NOMO-1 treated with DMSO at 0.1 percent for 48 hours (cell line): ENCODE results near the gene RBBP5.

Experiments used
- DNase-seq: peaks from one replicate; lab custom pipeline; 2025; ENCODE audit not compliant: unreplicated experiment; lab: John Stamatoyannopoulos, UW

Gene RBBP5

DNA sequence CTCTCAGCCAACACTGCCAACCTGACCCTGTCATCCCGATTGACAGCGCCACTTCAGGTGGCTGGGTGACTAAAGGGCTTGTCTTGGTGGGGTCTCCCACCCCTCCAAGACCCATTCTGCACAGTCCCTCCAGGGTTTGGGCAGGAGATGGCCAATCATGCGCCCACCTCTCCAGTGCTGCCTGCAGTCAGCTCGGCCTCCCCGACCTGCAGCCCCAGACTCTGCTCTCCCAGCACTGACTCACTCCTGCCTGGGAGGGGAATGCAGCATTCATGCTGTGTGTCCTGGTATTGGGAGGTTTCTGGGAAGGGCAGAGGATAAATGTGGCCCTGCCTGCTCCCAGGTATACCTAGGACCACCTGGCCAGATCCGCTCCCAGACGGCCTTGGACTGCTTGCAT lies 47.3 kb downstream of the RBBP5 start:
- DNase-seq, result no peak

DNA sequence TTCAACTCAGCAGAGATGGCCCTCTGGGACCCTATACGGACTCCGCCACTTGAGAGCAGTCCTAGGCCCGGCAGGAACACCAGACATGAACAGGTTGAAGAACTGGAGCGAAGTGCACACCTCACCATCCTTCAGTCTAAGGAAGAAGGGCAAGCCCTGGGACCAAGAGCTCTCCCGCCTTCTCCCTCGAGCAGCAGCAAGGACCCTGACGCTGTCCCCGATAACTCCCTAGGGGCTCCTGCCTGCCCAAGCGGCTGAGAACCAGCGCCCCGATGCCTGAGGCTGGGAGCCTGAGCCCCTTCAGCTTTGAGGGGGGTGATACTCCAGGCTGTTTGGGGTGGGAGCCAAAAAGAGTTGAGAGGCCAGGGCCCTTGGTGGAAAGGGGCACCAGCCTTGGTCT lies 47.7 kb downstream of the RBBP5 start:
- no peak for DNase-seq

DNA sequence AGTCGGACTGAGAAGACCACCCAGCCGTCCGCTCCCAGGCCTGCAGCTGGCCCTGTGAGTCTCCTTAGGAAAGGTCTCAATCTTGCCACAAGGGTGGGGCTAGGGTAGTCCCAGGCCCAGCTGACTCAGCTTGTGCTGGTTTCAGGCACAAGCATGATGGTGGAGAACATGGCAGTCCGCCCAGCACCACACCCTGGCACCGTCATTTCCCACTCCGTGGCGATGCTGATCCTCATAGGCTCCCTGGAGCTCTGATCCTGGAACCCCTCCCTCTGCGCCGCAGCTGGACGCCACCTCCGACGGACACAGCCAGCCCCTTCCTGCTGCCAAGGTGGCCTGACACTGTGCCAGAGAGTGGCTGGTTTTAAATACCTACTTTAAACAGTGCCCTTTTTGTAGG lies 48.3 kb downstream of the RBBP5 start:
- no peak for DNase-seq

DNA sequence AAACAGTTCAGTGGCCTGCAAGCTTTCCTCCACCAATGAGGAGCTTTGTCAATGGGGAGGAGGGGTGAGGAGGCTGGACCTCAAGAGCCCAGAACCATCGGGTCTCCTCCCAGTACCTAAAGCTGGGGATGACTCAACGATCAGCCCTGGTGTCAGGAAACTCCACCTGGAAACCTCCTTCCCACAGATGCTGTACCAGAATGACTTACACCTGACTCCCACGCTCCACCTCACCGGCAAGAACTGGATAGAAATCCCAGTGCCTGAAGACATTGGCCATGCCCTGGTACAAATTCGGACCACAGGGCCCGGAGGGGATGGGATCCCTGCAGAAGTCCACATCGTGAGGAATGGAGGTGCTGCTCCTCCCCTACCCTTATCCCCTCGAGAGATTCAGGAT lies 48.9 kb downstream of the RBBP5 start:
- no peak for DNase-seq

DNA sequence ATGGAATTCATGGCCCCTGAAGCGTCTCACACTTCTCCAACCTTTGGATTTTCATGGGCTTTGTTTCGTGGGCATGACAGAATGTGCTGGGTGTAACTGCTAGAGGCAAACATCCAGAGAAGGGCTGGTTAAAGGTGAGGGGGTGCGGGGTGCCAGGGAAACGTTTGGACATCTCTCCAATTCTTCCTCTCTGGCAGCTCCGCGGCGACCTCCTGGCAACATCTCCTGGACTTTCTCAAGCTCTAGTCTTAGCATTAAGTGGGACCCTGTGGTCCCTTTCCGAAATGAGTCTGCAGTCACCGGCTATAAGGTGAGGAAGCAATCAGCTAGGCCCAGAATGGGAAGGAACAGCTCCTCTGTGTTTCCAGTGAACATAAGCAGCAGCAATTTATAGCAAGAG lies 49.5 kb downstream of the RBBP5 start:
- DNase-seq, result no peak

DNA sequence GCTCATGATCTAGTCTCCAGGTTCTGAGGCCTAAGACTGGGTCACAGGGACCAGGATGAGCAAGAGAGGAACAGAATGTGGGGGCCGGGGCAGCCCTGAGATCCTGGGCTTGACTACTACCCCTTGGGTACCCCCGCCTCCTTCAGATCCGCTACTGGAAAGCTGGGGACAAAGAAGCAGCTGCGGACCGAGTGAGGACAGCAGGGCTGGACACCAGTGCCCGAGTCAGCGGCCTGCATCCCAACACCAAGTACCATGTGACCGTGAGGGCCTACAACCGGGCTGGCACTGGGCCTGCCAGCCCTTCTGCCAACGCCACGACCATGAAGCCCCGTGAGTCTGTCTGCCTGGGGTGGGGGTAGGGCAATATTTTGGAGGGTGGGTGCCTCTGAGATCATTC lies 50.0 kb downstream of the RBBP5 start:
- DNase-seq, result no peak

DNA sequence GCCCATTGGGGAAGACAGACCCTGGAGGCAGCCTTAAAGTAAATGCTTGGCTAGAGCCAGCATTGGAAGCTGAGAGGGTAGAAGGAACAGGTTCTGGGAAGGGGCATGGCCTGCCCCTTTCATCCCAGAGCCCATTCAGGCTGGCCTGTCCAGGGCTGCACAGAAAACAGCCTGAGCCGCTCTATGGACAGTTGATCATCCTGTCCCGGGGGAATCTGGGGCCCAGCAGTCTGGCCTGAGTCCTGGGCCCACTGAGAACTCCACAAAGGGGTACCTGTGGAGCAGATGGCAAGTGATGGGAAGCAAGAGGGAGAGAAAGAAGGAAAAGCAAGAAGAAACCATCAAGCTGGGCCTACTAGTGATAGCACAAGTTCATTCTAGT lies 50.8 kb downstream of the RBBP5 start:
- DNase-seq, result no peak

DNA sequence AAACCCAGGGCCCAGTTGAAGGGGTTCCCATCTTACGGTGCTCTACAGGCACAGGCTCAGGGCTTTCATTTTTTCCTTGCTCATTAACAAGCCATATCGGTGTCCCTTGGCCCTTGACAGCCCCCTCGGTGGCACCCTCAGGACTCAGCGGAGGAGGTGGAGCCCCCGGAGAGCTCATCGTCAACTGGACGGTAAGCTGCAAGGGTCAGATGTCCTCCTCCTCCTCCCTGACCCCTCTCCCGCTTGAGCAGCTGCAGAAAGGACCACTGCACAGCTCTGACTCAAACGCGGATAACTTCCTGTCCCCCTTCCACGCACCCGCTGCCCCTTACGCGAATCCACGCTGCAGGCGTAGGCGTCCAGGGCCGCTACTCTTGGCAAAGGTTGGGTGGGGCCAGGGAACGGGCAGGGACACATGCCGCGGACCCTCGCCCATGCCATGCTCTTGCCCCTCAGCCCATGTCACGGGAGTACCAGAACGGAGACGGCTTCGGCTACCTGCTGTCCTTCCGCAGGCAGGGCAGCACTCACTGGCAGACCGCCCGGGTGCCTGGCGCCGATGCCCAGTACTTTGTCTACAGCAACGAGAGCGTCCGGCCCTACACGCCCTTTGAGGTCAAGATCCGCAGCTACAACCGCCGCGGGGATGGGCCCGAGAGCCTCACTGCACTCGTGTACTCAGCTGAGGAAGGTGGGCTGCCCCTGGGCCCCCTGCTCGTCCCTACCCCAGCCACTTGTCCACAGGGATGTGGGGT lies 52.2 kb downstream of the RBBP5 start:
- DNase-seq, result no peak

DNA sequence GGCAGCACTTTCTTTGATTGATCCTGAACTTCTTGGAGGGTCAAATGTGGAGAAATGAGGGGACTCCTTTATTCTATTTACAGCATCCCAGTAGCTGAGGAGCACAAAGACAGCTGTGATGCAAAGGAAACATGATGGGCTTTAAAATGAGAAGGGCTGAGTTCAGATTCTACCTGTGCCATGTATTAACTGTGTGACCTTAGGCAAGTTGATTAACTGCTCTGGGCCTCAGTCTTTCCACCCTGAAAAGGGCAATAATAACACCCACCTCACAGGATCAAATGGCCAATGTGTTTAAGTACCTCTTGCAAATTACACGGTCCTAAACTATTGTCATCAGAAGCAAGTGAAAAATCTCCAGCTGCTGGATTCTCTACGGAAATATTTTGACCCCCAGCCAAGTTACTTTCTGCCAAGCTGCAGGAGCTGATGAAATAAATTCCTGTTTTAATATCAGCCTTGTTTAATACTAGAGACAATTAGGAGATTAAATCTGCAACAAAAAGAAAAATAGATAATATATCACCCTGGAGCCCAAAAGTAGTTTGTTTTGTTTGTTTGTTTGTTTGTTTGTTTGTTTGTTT lies 53.2 kb downstream of the RBBP5 start:
- DNase-seq, result no peak

DNA sequence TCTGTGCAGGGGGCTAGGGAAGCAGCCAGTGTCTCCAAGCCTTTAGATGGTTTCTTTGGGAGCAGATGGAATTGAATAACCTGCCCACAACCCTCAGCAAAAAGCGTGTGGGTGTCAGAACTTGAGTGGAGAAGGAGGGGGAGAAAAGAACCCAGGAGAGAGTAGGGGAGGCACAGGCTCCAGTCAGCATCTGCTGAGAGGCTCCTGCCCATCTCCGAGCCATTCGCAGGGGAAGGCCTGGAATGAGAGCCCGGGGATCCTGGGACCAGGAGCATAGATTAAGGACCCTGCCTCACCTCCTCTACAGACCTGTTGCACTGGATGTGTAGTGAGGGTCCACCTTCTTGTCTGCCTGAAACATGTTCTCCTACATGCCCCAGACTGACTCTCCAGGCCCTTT lies 53.8 kb downstream of the RBBP5 start:
- DNase-seq, result no peak

DNA sequence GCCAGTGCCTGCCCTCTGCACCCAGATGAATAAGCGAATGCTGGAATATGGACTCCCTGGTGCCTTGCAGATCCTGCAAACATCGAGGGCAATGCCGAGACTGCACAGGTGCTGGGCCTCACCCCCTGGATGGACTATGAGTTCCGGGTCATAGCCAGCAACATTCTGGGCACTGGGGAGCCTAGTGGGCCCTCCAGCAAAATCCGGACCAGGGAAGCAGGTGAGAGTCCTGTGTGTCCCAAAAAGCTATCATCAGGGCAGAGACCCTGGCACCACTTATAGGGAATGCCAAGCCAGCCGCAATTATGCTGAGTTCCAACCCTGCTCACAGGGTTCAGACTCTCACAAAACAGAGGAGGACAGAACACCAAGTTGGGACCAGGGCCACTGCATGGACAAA lies 54.7 kb downstream of the RBBP5 start:
- DNase-seq, result no peak

DNA sequence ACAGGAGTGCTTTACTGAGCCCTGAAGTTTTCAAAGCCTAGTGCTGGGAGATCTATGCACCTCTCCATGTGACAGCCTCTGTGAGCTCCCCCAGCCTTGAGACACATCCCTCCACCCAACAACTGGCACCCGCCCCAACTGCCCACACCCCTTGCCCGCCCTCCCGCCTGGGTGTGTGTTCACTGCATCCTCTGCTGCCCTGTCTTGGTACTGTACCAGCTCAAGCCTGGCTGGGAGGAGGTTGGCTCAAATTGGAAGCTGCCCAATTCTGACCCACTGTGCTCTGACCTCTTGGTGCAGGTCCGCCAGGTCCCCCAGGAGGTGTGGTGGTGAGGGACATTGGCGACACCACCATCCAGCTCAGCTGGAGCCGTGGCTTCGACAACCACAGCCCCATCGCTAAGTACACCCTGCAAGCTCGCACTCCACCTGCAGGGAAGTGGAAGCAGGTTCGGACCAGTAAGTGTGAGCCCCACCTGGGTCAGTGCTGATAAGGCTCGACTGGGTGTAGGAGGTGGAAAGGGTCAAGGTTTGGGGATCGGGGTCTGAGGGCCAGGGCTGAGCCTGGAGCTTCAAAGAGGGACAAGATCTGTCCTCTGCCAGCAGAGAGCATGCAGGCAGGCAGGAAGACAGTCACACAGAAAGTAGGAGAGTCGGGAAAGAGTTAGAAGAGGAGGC lies 55.5 kb downstream of the RBBP5 start:
- DNase-seq, result no peak

DNA sequence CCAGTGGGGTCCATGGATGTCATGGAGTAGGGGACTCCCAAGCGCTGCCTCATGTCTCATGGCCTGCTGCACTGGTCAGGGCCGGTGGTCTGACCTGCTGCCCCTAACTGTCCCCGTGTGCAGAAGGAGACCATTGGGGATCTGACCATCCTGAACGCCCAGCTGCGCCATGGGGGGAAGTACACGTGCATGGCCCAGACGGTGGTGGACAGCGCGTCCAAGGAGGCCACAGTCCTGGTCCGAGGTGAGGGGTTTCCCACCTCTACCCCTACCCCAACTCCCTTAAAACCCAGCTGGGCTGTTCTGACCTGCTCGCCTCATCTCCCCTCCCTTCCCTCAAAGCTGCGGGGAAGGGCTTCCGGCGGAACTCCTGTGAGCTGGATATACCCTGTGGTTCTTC lies 56.1 kb downstream of the RBBP5 start:
- DNase-seq, result no peak

DNA sequence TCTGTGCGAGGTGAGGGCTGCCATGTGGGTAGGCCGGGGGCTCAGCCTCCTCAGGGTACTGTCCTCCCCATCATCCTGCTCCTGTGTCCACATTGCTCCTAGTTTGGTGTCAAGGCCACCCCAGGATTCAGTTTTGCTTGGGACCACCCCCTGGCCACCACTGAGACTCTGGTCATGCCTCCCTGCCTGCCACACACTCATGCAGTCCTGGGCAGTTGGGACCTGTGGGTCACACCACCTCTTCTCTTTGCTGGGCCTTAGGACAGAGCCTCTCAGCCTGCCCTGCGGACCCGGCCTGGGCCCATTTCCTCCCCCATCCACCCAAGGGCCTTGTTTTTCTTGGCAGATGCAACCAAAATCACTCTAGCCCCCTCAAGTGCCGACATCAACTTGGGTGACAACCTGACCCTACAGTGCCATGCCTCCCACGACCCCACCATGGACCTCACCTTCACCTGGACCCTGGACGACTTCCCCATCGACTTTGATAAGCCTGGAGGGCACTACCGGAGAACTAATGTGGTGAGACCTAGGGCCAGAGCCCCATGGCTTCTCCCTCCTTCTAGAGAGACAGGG lies 56.9 kb downstream of the RBBP5 start:
- no peak for DNase-seq

DNA sequence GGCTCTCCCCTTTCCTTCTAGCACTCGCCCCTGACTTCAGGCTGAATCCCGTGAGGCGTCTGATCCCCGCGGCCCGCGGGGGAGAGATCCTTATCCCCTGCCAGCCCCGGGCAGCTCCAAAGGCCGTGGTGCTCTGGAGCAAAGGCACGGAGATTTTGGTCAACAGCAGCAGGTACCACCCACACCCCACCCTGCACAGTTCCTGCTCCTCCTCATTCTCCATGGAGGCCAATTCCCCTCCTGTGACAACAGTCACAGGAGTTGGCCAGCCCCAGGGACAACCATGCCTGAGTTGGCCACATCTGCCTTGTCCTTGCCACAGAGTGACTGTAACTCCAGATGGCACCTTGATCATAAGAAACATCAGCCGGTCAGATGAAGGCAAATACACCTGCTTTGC lies 57.5 kb downstream of the RBBP5 start:
- DNase-seq, result no peak

DNA sequence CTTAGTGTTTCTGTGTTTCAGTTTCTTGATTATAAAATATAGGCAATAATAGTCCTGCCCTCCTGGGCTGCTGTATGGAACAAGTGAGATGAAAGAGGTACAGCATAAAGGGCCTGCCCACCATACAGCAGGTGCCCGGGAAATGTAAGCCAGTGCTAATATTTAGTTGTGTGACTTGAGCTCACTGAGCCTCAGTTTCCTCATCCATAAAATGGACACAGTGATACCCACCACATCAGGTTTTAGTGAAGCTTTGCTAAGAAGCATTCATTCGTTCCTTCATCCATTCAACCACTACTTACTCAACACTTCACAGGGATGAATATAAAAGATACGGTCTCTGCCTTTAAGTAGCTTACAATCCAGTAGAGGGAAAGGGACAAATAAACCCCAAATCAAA lies 58.9 kb downstream of the RBBP5 start:
- no peak for DNase-seq

DNA sequence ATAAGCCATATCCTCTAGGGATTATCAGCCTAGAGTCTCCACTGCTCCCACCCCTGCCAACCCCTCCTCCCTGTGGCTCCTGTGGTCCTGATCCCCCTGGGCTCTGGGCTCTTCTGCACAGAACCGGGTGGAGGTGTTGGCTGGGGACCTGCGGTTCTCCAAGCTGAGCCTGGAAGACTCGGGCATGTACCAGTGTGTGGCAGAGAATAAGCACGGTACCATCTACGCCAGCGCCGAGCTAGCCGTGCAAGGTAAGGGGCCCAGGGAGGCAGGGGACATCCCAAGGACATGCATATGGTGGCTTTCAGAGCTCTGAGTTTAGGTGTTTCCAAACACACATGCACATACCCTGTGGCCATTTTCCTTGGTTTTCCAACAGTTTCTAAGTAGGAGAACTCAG lies 59.5 kb downstream of the RBBP5 start:
- no peak for DNase-seq

DNA sequence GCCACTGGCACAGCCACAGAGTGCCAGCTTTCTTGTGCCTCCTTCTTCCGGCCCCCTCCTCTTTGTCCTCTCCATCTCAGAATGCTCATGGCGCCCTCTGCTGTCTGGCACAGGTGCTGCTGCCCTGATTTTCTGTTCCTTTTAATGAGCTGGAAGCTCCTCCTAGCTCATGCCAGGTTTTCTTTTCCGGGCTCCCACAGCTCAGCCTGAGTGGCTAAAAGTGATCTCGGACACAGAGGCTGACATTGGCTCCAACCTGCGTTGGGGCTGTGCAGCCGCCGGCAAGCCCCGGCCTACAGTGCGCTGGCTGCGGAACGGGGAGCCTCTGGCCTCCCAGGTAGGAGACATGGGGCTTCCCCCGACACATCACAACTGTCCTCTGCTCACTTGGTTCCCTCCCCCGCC lies 60.1 kb downstream of the RBBP5 start:
- DNase-seq, result peak; percentile 56

DNA sequence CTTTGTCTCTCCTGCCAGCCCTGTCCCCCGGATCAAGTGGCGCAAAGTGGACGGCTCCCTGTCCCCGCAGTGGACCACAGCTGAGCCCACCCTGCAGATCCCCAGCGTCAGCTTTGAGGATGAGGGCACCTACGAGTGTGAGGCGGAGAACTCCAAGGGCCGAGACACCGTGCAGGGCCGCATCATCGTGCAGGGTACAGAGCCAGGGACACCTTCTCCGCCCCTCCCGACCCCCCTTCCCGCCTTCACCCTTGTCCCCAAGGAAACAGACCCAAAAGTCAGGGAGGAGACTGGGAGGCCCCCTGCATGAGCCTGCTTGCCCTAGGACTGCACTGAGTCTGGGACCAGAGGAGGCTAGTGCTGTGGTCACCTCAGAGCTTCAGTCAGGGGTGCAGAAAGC lies 60.6 kb downstream of the RBBP5 start:
- no peak for DNase-seq

DNA sequence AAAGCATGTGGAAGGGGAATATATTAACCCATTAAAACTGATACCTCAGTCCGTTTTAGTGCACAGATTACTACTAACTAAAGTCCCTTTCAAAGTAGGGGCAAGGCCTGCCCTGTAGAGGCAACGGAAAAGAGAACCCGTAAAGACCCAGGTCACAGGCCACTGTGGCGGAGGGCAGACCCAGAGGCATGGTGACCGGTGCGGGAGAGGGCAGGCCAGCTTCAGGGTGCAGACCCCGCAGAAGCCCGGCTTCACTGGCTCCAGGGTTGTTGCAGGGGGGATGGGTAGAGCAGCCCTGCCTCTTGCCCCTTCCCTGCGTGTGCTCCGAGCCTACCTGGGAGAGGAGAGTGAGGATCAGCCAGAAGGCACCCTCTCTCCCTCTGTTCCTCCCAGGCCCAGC lies 61.0 kb downstream of the RBBP5 start:
- no peak for DNase-seq

DNA sequence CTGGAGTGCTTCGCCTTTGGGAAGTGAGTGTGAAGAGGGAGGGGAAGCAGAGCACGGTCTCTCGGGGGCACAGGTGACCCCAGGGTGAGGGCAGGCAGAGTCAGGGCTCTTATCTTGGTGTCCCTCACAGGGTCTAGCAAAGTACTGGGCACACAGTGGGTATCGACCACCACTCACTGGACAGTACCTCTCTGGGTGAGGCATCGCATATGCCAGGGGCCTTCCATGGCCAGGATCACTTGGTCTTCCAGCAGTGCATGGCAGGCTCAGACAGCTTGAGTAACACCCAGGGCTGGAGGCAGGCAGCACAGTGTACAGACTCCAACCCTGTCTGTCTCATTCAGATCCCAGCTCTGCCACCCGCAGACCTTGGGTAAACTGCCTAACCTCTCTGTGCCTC lies 62.1 kb downstream of the RBBP5 start:
- DNase-seq, result no peak

DNA sequence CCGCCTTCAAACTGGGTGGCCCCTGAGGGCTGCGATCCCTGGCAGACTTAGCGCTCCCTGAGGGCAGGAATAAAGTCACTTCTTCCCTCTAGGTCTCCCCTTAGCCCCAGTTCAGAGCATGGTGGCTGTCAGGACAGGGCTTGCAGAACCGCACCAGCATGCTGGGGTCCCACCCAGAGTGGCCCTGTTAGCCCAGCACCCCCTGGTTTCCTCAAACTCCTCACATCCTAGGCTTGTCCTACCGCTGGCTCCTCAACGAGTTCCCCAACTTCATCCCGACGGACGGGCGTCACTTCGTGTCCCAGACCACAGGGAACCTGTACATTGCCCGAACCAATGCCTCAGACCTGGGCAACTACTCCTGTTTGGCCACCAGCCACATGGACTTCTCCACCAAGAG lies 62.9 kb downstream of the RBBP5 start:
- no peak for DNase-seq
